ENCODE measurements around the gene VPS35L.

- TF ChIP-seq CTCF (conservative IDR thresholded peaks at IDR 0.05), result no peak
- TF ChIP-seq EZH2 (IDR thresholded peaks at IDR 0.05; ENCODE audit: low read depth), result no peak
These were observed 52.2 kb downstream of the VPS35L start for GRCh38 chr16:19607616-19608280.
